ENCODE measurements around the gene EMD.

Gene EMD

GRCh38 chrX:154419189-154419588 is 40.1 kb downstream of the EMD start:
- DNase-seq (ENCODE audit: low spot score): no peak

- no peak for DNase-seq (ENCODE audit: low spot score)
Observed at GRCh38 chrX:154419688-154420401, 40.8 kb downstream of the EMD start.

GRCh38 chrX:154420402-154420756 is 41.3 kb downstream of the EMD start:
- DNase-seq (ENCODE audit: low spot score): no peak

GRCh38 chrX:154426916-154427770 is 48.0 kb downstream of the EMD start:
- no peak for DNase-seq (ENCODE audit: low spot score)

GRCh38 chrX:154428176-154429171 is 49.4 kb downstream of the EMD start, which contains the start of gene ATP6AP1:
Gene ATP6AP1, plus strand, starts transcription at chrX:154428677. Its CDS starts 16 bp downstream, at chrX:154428693.
- peak; percentile 90 for DNase-seq (ENCODE audit: low spot score)

- DNase-seq (ENCODE audit: low spot score): no peak
Observed at GRCh38 chrX:154429711-154430110, 50.6 kb downstream of the EMD start.

- no peak for DNase-seq (ENCODE audit: low spot score)
Observed at GRCh38 chrX:154430479-154430878, 51.4 kb downstream of the EMD start.

- no peak for DNase-seq (ENCODE audit: low spot score)
Observed at GRCh38 chrX:154430916-154431315, 51.8 kb downstream of the EMD start.
